Sciatic nerve (tissue), 2 donors: Measurements from ENCODE around the gene PCDHB2. TPM values are rescaled to one million over a fixed set of nuclear protein-coding genes. Genes with fewer than 3 reads are reported as not detected.
"Not testable (repeated sequence)": the region's sequence is repeated elsewhere in the genome, so short reads cannot be mapped to it uniquely, and the experiment has no call there.

Experiments
- ATAC-seq: fragments of 200-7000 bp; cut with Tn5 transposase; one replicate; pipeline ENCODE4 v1.9.1; 2020; ENCODE audit warnings: mild to moderate bottlenecking, moderate library complexity
- DNase-seq: peaks from one replicate; pipeline ENCODE4 v3.0.0-alpha.2; 2020; ENCODE audit warnings: low spot score
- intact Hi-C: fragments of 100-400 bp; cut with DNase I; formaldehyde crosslinking; loops from one replicate; pipeline ENCODE4 v1.14.2; 2022
- total RNA-seq: library from RNA; stranded (reverse); fragmentation: NEBNext Ultra II Directional; extraction: Animal tissue kit (Norgen Biotek cat#: 25700); gene quantifications from one replicate; pipeline ENCODE4 v1.2.1, GENCODE V29; 2021
- donor health status: DM: no; HTN: no; CAD: no.
- donor health status: DM: no; HTN: no; CAD: no.

The PCDHB2 gene
- 3.8 TPM for total RNA-seq

GRCh38 chr5:141094481-141095262, at the start of gene PCDHB2:
PCDHB2 (plus strand) TSS chr5:141094615; CDS start chr5:141094791, 176 bp downstream.
- DNase-seq, result peak; percentile 62
- intact Hi-C loops, result no loop called here
- peak; percentile 74 for ATAC-seq

DNA sequence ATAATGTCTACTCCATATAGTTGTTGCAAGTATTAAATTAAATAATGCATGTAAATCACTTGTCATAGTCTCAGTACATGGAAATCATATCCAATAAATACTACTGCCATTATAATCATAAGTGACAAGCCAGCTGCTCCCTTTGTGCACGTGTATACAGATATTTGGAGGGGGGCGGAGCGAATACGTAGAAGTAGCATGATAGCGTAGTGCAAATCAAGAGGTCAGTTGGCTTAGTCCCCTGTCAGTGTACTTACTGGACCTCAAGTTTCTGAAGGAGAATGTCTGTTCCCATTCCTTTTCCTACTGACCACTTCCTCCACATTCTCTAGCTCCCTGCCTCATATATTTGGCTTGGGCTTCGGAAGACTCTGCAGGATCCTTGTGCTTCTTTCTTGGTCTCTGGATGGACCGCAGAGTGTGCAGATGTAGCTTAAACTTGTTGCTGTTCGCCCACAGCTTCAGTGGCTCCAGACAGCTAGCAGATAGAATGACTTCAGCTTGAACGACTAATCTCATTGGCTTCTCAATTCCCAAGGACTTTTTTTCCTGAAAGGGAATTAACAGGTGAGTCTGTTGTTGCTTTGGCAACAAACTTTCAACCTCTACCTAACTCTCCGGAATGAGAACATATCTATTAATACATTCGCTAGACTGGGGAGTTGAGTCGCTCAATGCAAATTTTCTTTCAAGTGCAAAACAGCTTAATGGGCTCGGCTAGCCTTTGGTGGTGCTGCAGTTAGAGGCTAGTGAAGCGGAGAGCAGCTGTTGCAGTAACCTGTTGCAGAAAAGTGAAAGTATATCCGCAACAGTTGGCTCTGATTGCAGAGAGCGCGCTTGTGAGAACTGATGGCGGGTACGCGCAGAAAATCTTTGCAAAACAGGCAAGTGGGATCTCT, 43.5 kb upstream of the PCDHB2 start, which contains the start of gene PCDHB1:
Gene PCDHB1, plus strand, starts transcription at position 753 of the 899 bp plus-strand sequence. Its CDS starts 97 bp downstream, at position 850.
- intact Hi-C loops, result no loop called here
- DNase-seq, result no peak
- no peak for ATAC-seq

GRCh38 chr5:141051521-141051866, 42.9 kb upstream of the PCDHB2 start:
- DNase-seq, result no peak
- intact Hi-C loops, result no loop called here
- ATAC-seq, result no peak

GRCh38 chr5:141077826-141078225, 16.6 kb upstream of the PCDHB2 start:
- ATAC-seq, result no peak

GRCh38 chr5:141082228-141082627, 12.2 kb upstream of the PCDHB2 start:
- DNase-seq (no peak), ATAC-seq (no peak)
- intact Hi-C loops, result no loop called here

More at GRCh38 chr5:141077826-141078225, 16.6 kb upstream of the PCDHB2 start:
- DNase-seq, result no peak
- intact Hi-C loops, result no loop called here

GRCh38 chr5:141084487-141084989, 9.9 kb upstream of the PCDHB2 start:
- ATAC-seq (peak; percentile 82), DNase-seq (no peak)
- intact Hi-C loops, result no loop called here

DNA sequence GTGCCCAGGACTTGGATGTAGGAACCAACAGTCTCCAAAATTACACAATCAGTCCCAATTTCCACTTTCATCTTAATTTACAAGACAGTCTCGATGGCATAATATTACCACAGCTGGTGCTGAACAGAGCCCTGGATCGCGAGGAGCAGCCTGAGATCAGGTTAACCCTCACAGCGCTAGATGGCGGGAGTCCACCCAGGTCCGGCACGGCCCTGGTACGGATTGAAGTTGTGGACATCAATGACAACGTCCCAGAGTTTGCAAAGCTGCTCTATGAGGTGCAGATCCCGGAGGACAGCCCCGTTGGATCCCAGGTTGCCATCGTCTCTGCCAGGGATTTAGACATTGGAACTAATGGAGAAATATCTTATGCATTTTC, 837 bp downstream of the PCDHB2 start:
- ATAC-seq, result no peak
- intact Hi-C loops, result no loop called here
- no peak for DNase-seq

DNA sequence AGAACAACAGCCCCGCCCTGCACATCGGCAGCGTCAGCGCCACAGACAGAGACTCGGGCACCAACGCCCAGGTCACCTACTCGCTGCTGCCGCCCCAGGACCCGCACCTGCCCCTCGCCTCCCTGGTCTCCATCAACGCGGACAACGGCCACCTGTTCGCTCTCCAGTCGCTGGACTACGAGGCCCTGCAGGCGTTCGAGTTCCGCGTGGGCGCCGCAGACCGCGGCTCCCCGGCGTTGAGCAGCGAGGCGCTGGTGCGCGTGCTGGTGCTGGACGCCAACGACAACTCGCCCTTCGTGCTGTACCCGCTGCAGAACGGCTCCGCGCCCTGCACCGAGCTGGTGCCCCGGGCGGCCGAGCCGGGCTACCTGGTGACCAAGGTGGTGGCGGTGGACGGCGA, 1.8 kb downstream of the PCDHB2 start:
- DNase-seq, ATAC-seq, intact Hi-C loops: not testable (repeated sequence)

DNA sequence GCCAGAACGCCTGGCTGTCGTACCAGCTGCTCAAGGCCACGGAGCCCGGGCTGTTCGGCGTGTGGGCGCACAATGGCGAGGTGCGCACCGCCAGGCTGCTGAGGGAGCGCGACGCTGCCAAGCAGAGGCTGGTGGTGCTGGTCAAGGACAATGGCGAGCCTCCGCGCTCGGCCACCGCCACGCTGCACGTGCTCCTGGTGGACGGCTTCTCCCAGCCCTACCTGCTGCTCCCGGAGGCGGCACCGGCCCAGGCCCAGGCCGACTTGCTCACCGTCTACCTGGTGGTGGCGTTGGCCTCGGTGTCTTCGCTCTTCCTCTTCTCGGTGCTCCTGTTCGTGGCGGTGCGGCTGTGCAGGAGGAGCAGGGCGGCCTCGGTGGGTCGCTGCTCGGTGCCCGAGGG, 2.2 kb downstream of the PCDHB2 start:
- DNase-seq, intact Hi-C loops, ATAC-seq: not testable (repeated sequence)

DNA sequence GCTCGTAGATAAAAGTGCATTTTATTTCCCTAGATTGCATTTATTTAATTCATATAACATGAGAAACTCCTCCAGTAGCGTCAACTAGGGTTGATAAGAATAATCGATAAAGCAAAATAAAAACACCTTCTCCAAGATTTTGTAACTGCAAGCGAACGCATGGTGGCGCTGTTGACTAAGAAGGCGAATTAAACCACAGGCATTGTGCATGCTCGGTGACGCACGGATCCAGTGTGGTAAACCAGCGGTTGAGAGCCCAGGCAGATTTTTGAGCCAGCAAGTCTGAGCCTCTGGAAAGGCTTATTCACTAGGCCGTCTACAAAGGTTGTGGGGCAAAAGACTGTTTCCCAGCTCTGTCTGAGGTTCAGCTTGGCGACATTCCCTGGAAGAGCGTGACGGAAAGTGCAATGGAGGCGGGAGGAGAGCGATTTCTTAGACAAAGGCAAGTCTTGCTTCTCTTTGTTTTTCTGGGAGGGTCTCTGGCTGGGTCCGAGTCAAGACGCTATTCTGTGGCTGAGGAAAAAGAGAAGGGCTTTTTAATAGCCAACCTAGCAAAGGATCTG, 5.9 kb downstream of the PCDHB2 start, which contains the start of gene PCDHB3:
Gene PCDHB3, plus strand, starts transcription at position 231 of the 563 bp plus-strand sequence. Its CDS starts 177 bp downstream, at position 408.
- ATAC-seq (peak; percentile 52), DNase-seq (peak; percentile 73)
- intact Hi-C loops, result no loop called here

DNA sequence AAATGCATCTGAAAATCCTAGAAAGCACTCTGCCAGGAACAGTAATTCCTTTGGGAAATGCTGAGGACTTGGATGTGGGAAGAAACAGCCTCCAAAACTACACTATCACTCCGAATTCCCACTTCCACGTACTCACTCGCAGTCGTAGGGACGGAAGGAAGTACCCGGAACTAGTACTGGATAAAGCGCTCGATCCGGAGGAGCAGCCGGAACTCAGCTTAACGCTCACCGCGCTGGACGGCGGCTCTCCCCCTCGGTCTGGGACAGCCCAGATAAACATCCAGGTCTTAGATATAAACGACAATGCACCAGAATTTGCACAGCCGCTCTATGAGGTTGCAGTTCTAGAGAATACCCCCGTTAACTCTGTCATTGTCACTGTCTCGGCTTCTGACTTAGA, 6.6 kb downstream of the PCDHB2 start:
- no peak for ATAC-seq
- no peak for DNase-seq
- intact Hi-C loops, result no loop called here

GRCh38 chr5:141102070-141102469, 7.7 kb downstream of the PCDHB2 start:
- intact Hi-C loops, DNase-seq, ATAC-seq: not testable (repeated sequence)

- DNase-seq, ATAC-seq, intact Hi-C loops: not testable (repeated sequence)
Measured at GRCh38 chr5:141102471-141102870, 8.1 kb downstream of the PCDHB2 start.

DNA sequence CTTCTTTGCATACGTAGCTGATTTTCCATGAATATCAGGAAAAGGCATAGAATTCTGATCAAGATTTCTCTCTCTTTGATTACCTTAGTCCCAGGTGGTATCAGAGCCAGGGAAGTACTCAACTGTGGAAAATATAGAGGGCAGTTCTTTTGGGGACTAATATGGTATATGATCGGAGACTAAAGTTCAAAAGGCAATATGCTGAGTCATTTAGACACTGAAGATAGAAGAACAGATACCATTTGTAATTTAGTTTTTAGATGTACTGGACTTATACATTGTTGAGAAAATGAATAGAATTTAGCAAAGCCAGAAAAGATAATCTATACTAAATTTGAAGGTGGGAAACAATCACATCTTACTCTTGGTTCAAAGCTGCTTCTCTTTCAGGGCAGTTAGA, 10.9 kb downstream of the PCDHB2 start:
- ATAC-seq (no peak), DNase-seq (no peak)
- intact Hi-C loops, result no loop called here

DNA sequence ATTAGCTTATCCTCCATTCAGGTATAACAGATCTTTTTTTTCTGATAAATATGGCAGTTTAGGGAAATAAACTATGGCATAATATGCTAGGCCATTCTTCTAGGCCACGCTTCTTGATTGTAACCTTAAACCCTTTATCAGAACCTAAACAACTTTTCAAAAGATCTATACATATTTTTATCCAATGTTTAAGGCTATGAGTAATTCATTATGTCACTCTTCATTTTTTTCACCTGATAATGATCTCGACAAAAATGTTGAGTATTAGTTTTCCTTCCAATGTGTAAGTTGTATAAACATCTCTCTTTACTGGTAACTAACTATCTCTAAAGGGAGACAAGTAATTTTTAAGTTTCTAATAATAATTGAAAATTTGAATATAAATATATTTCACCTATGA, 24.8 kb downstream of the PCDHB2 start:
- intact Hi-C loops, result no loop called here
- ATAC-seq (no peak), DNase-seq (no peak)

GRCh38 chr5:141121563-141121962, 27.1 kb downstream of the PCDHB2 start, which contains the start of gene PCDHB4:
PCDHB4 (plus strand) TSS chr5:141121818; CDS start chr5:141121999, 181 bp downstream.
- ATAC-seq, result peak; percentile 70
- peak; percentile 68 for DNase-seq
- intact Hi-C loops, result no loop called here

GRCh38 chr5:141121985-141122384, 27.6 kb downstream of the PCDHB2 start:
- DNase-seq (no peak), ATAC-seq (peak; percentile 67)

DNA sequence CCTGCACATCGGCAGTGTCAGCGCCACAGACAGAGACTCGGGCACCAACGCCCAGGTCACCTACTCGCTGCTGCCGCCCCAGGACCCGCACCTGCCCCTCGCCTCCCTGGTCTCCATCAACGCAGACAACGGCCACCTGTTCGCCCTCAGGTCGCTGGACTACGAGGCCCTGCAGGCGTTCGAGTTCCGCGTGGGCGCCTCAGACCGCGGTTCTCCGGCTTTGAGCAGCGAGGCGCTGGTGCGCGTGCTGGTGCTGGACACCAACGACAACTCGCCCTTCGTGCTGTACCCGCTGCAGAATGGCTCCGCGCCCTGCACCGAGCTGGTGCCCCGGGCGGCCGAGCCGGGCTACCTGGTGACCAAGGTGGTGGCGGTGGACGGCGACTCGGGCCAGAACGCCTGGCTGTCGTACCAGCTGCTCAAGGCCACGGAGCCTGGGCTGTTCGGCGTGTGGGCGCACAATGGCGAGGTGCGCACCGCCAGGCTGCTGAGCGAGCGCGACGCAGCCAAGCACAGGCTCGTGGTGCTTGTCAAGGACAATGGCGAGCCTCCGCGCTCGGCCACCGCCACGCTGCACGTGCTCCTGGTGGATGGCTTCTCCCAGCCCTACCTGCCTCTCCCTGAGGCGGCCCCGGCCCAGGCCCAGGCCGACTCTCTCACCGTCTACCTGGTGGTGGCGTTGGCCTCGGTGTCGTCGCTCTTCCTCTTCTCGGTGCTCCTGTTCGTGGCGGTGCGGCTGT, 29.2 kb downstream of the PCDHB2 start:
- intact Hi-C loops, ATAC-seq, DNase-seq: not testable (repeated sequence)

More at GRCh38 chr5:141121985-141122384, 27.6 kb downstream of the PCDHB2 start:
- intact Hi-C loops, result no loop called here
